Muscle layer of colon (tissue), 2 donors: ENCODE results near the gene KRT81.

Experiments used
- H3K27ac ChIP-seq: one replicate; pipeline ENCODE4 v1.7.0; 2013; ENCODE audit warnings: low read depth, mild to moderate bottlenecking, low read length, moderate library complexity
- H3K27me3 ChIP-seq, 2 donors: one replicate each; pipeline ENCODE4 v1.7.0; 2013; ENCODE audit warnings: low read length in 2 of 2, mild to moderate bottlenecking in 2 of 2; ENCODE audit not compliant: insufficient read depth in 2 of 2, control insufficient read depth in 1 of 2
- H3K36me3 ChIP-seq: one replicate; pipeline ENCODE4 v1.7.0; 2013; ENCODE audit warnings: mild to moderate bottlenecking, low read length; ENCODE audit not compliant: insufficient read depth
- H3K4me1 ChIP-seq: one replicate; pipeline ENCODE4 v1.7.0; 2013; ENCODE audit warnings: mild to moderate bottlenecking, low read length; ENCODE audit not compliant: insufficient read depth
- H3K4me3 ChIP-seq, 2 donors: one replicate each; pipeline ENCODE4 v1.7.0; 2013; ENCODE audit warnings: low read length in 2 of 2, low read depth in 1 of 2, mild to moderate bottlenecking in 1 of 2, moderate library complexity in 1 of 2
- H3K9ac ChIP-seq: one replicate; pipeline ENCODE4 v1.7.0; 2013; ENCODE audit warnings: low read length
- H3K9me3 ChIP-seq: one replicate; pipeline ENCODE4 v1.7.0; 2013; ENCODE audit warnings: mild to moderate bottlenecking, low read length
- donor health status: abdominal sarcoma.
- donor health status: Adenocarcinoma of cecum.

Gene KRT81

DNA sequence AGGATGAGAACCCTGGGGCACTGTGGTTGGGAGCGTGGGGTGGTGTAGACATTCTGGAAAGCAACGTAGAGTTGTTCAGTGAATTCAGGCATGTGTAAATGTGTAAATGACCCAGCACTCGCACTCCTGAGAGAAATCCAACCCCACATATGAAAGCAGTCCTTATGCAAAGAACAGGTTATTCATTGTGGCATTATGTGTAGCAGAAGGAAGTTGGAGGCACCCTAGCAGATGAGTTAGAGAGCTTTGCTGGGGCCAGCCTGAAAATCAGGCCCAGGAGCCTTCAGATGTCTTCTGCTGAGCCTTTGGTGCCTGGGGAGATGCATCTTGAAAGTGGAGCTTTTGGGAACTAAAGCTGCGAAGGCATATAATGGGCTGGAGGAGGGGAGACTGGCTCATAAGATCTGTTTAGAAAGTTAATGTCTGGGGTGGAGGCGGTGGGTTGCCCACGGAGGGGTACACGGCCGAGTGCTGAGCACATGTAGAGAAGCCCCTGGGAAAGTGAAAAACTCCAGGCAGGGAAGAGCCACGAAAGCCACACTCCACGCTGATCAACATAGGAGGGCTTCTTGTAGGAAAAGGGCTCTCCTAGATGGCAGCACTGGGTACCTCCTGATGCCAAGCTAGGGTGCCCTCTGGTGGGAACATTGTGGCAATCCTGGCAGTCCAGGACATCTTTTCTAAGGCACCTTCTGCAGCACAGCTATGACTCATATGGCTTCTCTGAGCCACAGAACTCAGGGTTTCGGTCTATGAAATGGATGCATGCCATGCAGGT, 35.9 kb upstream of the KRT81 start:
- H3K9ac ChIP-seq: no peak overlapping the region
- no peaks in the 10 kb centered on the region for H3K4me1 ChIP-seq
- H3K36me3 ChIP-seq: no peaks in the 10 kb centered on the region
- H3K9me3 ChIP-seq: no peaks in the 10 kb centered on the region
- no peak overlapping the region for H3K27ac ChIP-seq
- H3K4me3 ChIP-seq: no peak overlapping the region
- no peaks in the 10 kb centered on the region for H3K27me3 ChIP-seq

DNA sequence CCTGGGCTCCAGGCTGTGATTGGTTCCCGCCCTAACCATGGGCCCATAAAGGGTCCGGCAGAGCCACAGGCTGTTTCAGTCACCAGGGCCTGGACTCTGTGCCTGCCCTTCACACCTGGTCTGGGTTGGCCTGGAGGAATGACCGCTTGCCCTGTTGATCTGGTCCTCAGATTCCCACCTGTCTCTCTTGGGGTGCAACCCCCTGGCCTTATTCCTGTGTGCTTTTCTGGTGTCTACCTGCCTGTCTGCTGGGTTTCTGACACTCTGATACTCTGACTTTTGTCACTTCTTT, 32.8 kb upstream of the KRT81 start:
- Histone ChIP-seq H3K4me1 (no peaks in the 10 kb centered on the region), H3K27me3 (peaks cover 0 to 8% of the 10 kb centered on the region in 2 donors), H3K36me3 (no peaks in the 10 kb centered on the region), H3K4me3 (no peak overlapping the region), H3K27ac (no peak overlapping the region), H3K9me3 (no peaks in the 10 kb centered on the region), H3K9ac (no peak overlapping the region)

DNA sequence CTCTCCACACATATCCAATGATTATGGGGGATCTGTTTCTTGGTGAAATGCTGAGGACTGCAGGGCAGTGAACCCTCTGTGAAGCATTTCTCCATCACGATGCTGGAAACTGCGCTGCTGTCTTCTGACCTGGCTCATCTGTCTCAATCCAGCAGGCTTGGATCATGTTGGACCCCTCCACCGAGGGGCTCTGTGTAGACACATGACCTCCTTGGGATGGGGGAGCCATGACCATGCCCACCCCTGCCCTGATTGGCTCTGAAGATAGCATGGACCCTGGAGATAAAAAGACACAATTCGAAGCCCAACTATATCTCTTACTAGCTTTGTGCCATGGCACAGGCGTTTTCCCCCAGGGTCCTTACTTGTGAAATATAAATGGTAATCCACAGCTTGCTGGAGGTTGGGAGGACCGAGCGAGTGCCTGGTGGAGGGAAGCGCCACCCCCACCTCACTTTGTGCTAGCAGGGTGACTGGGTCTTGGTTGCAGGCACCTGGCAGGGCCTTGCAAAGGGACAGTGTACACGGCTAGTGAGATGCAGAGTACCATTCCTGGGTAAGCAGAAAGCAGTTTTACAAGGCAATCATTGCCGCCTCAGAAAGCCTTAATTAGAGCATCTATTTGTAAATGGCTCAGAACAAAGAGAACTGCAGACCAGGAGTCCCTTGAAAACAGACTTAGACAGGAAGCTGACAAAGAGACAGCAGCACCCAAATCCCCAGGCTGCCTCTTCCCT, 32.2 kb upstream of the KRT81 start:
- no peak overlapping the region for H3K4me3 ChIP-seq
- no peak overlapping the region for H3K27ac ChIP-seq
- no peaks in the 10 kb centered on the region for H3K36me3 ChIP-seq
- peaks cover 0 to 11% of the 10 kb centered on the region in 2 donors for H3K27me3 ChIP-seq
- no peaks in the 10 kb centered on the region for H3K4me1 ChIP-seq
- no peaks in the 10 kb centered on the region for H3K9me3 ChIP-seq
- H3K9ac ChIP-seq: no peak overlapping the region

DNA sequence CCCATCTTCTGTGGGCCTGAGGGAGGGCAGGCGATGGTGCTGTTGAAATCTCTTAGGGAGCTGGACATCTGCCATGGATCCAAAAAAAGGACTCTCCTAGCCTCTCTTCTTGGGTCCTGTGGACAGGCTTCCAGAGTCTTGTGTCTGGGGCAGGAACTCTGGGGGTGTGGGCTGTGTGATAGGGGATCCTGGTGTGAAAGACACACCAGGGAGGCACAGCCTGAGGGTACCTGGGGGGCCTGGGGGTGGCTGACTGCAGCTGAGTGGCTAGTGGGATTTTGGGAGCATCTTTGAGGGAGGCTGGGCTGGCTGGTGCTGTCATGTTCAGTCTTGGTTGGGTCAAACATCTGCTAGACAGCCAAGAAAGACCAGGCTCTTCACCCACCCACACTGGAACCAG, 31.7 kb upstream of the KRT81 start:
- Histone ChIP-seq H3K4me3 (no peak overlapping the region), H3K27ac (no peak overlapping the region), H3K4me1 (no peaks in the 10 kb centered on the region), H3K36me3 (no peaks in the 10 kb centered on the region), H3K9ac (no peak overlapping the region), H3K9me3 (no peaks in the 10 kb centered on the region), H3K27me3 (peaks cover 0 to 11% of the 10 kb centered on the region in 2 donors)

DNA sequence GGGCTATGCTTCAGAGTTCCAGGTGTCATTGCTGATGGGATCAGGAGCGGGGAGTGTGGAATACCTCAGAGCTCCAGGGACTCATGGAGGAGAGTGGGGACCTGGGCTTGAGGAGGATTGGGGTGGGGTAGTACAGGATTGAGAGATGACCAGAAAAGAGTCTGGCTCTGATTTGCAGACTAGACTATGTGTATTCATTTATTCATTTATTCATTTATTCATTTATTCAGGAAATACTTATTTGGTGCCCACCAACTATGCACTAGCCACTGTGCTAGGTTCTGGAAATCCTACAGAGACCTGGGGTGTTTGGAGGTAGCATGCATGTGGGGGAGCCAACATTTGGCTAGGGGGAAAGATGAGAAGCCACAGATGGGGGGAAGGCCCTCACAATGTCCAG, 30.7 kb upstream of the KRT81 start:
- H3K9me3 ChIP-seq: no peaks in the 10 kb centered on the region
- peaks cover 0 to 11% of the 10 kb centered on the region in 2 donors for H3K27me3 ChIP-seq
- H3K4me3 ChIP-seq: no peak overlapping the region
- no peak overlapping the region for H3K27ac ChIP-seq
- H3K36me3 ChIP-seq: no peaks in the 10 kb centered on the region
- no peak overlapping the region for H3K9ac ChIP-seq
- no peaks in the 10 kb centered on the region for H3K4me1 ChIP-seq

DNA sequence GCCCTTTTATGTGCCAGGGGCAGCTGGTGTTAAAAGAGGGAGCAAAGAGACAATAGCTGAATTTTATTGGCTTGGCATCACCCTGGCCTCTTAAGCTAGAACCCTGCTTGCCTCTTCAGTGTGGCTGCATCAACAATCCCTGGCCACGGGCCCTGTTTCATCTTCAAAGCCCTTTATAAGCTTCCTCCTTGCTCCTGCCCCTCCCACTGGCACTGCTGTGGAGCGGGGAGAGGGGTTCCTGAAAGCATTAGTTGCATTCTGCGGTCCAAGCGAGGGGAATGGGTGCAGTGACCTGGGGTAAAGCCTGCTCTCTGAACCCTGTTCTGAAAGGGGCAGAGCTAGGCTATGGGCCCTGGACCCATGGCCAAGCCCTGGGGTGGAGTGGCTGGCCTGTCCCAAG, 30.1 kb upstream of the KRT81 start:
- no peaks in the 10 kb centered on the region for H3K36me3 ChIP-seq
- H3K27me3 ChIP-seq: peaks cover 0 to 11% of the 10 kb centered on the region in 2 donors
- no peak overlapping the region for H3K4me3 ChIP-seq
- no peaks in the 10 kb centered on the region for H3K4me1 ChIP-seq
- H3K9ac ChIP-seq: no peak overlapping the region
- H3K27ac ChIP-seq: no peak overlapping the region
- no peaks in the 10 kb centered on the region for H3K9me3 ChIP-seq

DNA sequence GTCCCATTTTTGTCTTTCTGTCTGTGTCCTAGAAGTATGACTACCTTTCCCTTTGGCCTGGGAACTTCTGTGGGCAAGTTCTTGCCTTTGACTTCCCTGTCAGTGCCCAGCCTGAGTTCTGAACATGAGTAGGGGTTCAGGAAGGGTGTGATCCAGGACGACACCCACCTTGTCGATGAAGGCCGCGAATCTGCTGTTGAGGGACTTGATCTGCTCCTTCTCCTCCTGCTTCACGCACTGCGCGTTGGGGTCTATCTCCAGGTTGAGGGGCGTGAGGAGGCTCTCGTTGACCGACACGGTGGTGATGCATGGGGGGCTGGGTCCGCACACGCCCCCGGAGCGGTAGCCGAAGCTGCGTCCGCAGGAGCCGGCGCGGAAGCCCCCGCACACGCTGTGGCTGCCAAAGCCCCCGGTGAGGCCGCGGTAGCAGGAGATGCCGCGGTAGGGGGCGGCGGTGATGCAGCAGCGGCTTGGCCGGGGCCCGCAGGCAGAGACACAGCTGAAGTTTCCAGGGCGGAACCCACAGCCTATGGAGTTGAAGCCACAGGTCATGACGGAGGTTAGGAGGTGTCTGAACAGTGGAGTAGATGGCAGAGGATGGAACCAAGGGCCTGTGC, 29.6 kb upstream of the KRT81 start, which contains the start of gene KRT83:
TSS of gene KRT83 (minus strand) at position 615 of the 617 bp plus-strand sequence. CDS start at position 552, 63 bp downstream.
- H3K4me1 ChIP-seq: no peaks in the 10 kb centered on the region
- H3K27me3 ChIP-seq: peaks cover 0 to 11% of the 10 kb centered on the region in 2 donors
- H3K4me3 ChIP-seq: no peak within 1 kb of the TSS
- no peak within 1 kb of the TSS for H3K9ac ChIP-seq
- H3K27ac ChIP-seq: no peak within 1 kb of the TSS
- no peaks in the 10 kb centered on the region for H3K9me3 ChIP-seq
- H3K36me3 ChIP-seq: no peaks in the 10 kb centered on the region

DNA sequence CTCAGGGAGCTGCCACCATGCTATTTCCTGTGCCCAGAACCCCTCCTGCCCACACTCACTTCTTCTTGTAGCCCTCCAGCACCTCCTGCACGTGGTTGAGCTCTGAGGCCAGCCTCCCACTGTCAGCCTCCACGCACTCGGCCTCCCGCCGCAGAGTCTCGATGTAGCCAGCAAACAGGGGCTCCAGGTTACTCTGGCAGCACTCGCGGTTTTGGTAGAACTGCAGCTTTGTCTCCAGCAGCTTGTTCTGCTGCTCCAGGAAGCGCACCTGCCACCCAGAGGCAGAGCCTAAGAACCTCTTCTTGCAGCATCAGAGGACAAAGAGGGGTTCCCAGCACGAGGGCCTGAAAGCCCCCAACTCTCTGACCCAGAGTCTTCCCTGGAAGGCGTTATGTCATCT, 27.8 kb upstream of the KRT81 start:
- Histone ChIP-seq H3K27me3 (peaks cover 0 to 11% of the 10 kb centered on the region in 2 donors), H3K36me3 (no peaks in the 10 kb centered on the region), H3K4me3 (no peak overlapping the region), H3K4me1 (no peaks in the 10 kb centered on the region), H3K9ac (no peak overlapping the region), H3K27ac (no peak overlapping the region), H3K9me3 (no peaks in the 10 kb centered on the region)

DNA sequence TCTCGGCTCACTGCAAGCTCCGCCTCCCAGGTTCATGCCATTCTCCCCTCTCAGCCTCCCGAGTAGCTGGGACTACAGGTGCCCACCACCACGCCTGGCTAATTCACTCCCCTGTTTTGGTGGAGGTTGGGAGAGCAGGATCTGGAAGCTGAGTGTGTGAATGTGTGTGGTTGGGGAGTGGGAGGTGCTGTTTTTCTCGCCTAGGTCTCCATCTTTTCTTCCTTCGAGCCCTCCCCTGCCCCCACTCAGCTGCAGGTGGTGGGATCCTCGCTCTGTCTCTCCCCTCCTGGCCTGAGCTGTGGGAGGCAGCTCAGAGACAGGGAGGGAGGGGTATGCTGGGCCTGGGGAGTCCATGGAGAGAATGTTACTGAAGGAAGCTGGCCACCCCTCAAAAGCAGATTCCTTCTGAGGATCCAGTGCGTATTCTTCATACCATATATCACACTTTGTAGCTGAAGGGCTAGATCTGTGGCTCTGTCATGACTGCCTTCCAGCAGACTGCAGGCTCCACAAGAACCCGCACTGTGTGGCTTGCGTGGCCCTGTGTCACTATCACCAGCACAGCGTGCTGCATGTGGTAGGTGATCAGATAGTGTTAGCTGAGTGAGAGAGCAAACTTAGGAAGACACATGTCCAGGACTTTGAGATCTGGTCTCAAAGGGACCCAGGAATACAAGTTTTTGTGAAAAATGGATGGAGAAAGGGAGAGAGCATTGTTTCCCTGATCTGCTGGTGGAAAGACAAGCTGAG, 27.1 kb upstream of the KRT81 start:
- H3K9ac ChIP-seq: no peak overlapping the region
- no peaks in the 10 kb centered on the region for H3K36me3 ChIP-seq
- no peak overlapping the region for H3K4me3 ChIP-seq

DNA sequence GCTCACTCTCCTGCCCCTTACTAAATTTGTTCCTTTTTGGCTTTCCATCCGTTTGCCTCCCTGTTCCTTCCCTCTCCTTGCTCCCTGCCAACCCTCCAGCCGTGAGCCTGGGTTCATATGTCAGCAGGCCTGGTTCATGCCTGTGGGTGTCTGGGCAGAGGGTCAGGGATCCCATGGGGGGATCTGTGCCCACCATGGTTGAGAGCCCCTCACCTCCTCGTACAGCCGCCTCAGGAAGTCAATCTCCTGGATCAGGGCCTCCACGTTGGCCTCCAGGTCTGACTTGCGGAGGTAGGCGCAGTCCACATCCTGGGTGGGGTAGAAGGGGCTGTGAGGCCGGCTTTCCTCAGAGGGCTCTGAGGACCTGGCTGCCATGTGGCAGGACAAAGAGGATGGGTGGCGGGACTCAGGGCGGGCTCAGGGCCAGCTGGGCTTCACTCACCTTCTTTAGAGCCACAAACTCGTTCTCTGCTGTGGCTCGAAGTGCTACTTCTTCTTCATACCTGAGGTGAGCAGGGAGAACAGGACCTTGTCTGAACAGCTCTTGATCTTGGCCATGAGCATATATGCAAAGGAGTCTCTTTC, 26.2 kb upstream of the KRT81 start:
- Histone ChIP-seq H3K9ac (no peak overlapping the region), H3K4me1 (no peaks in the 10 kb centered on the region), H3K4me3 (no peak overlapping the region), H3K9me3 (no peaks in the 10 kb centered on the region), H3K27ac (no peak overlapping the region), H3K36me3 (no peaks in the 10 kb centered on the region), H3K27me3 (peaks cover 0 to 11% of the 10 kb centered on the region in 2 donors)

More for the DNA sequence above, 27.1 kb upstream of the KRT81 start:
- H3K4me1 ChIP-seq: no peaks in the 10 kb centered on the region
- peaks cover 0 to 11% of the 10 kb centered on the region in 2 donors for H3K27me3 ChIP-seq
- no peak overlapping the region for H3K27ac ChIP-seq
- no peaks in the 10 kb centered on the region for H3K9me3 ChIP-seq

DNA sequence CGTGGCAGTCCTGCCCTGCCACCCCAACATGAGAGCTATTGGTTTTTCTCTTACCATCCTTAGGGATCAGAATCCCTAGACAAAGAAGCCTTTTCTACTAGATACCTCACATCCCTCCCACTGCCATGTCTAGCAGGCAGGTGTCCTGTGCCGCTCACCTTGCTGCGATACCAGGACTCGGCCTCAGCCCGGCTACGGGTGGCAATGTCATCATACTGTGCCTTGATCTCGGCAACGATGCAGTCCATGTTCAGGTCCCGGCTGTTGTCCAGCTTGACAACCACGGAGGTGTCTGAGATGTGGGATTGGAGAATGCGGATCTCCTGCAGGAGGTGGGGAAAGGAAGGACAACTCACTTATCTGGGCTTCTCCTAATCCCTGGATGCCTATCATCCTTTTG, 25.4 kb upstream of the KRT81 start:
- H3K9me3 ChIP-seq: no peaks in the 10 kb centered on the region
- H3K4me1 ChIP-seq: no peaks in the 10 kb centered on the region
- H3K27ac ChIP-seq: no peak overlapping the region
- H3K9ac ChIP-seq: no peak overlapping the region
- H3K36me3 ChIP-seq: no peaks in the 10 kb centered on the region
- peaks cover 0 to 11% of the 10 kb centered on the region in 2 donors for H3K27me3 ChIP-seq
- no peak overlapping the region for H3K4me3 ChIP-seq
